HG03521 (cell line): ENCODE data around the gene SRGAP1.
"Not testable (repeated sequence)": the region's sequence is repeated elsewhere in the genome, so short reads cannot be mapped to it uniquely, and the experiment has no call there.

Experiments
- ATAC-seq: cut with Tn5 transposase; IDR thresholded peaks from one replicate; pipeline ENCODE4 v1.9.1; 2021; ENCODE audit warnings: mild to moderate bottlenecking, moderate library complexity; ENCODE audit not compliant: unreplicated experiment

SRGAP1 gene

GRCh38 chr12:64145226-64145625 is 300.7 kb downstream of the SRGAP1 start:
- no peak for ATAC-seq

GRCh38 chr12:64147011-64147631 is 302.6 kb downstream of the SRGAP1 start:
- no peak for ATAC-seq

- ATAC-seq = no peak
Observed at GRCh38 chr12:64147875-64148274, 303.4 kb downstream of the SRGAP1 start.

GRCh38 chr12:64154677-64155076 is 310.2 kb downstream of the SRGAP1 start:
- ATAC-seq = no peak

- no peak for ATAC-seq
Observed at GRCh38 chr12:64157110-64157509, 312.6 kb downstream of the SRGAP1 start.

GRCh38 chr12:64160021-64160710 is 315.7 kb downstream of the SRGAP1 start:
- no peak for ATAC-seq

- ATAC-seq = no peak
Observed at GRCh38 chr12:64160711-64161060, 316.2 kb downstream of the SRGAP1 start.

GRCh38 chr12:64166606-64167005 is 322.1 kb downstream of the SRGAP1 start:
- ATAC-seq = not testable (repeated sequence)

- ATAC-seq = not testable (repeated sequence)
Observed at GRCh38 chr12:64167041-64167440, 322.5 kb downstream of the SRGAP1 start.

- no peak for ATAC-seq
Observed at GRCh38 chr12:64170024-64170423, 325.5 kb downstream of the SRGAP1 start.

- ATAC-seq = no peak
Observed at GRCh38 chr12:64170730-64171129, 326.2 kb downstream of the SRGAP1 start.

- ATAC-seq = no peak
Observed at GRCh38 chr12:64171715-64172114, 327.2 kb downstream of the SRGAP1 start.

- ATAC-seq = no peak
Observed at GRCh38 chr12:64172143-64172970, 327.9 kb downstream of the SRGAP1 start.

- no peak for ATAC-seq
Observed at GRCh38 chr12:64173456-64173855, 329.0 kb downstream of the SRGAP1 start.

- no peak for ATAC-seq
Observed at GRCh38 chr12:64175254-64175945, 330.9 kb downstream of the SRGAP1 start.

GRCh38 chr12:64177001-64177400 is 332.5 kb downstream of the SRGAP1 start:
- no peak for ATAC-seq

GRCh38 chr12:64178122-64178521 is 333.6 kb downstream of the SRGAP1 start:
- no peak for ATAC-seq

GRCh38 chr12:64180951-64181350 is 336.5 kb downstream of the SRGAP1 start:
- ATAC-seq = no peak

- no peak for ATAC-seq
Observed at GRCh38 chr12:64181430-64182291, 337.2 kb downstream of the SRGAP1 start.

GRCh38 chr12:64184216-64184615 is 339.7 kb downstream of the SRGAP1 start:
- ATAC-seq = no peak
